Measurements from ENCODE around the gene DCTPP1. TPM values are rescaled to one million over a fixed set of nuclear protein-coding genes. Genes with fewer than 3 reads are reported as not detected.

Gene DCTPP1
- polyA plus RNA-seq, 1 donor from 2014 or later, result 47.3 TPM

DNA sequence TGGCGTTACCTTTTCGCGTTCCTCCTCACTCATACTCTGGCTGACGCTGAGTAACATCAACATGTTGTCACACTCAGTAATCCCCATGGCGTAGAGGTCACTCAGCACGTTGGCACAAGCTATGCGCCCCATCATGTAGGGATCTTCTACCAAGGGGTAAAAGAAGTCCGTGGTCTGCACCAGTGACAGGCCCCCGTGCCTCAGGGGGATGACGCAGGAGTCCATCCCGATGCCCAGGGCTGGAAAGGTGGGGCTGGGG, 15.2 kb upstream of the DCTPP1 start:
- Histone ChIP-seq H3K4me2 (ENCODE audit: low read length) (peak overlapping the region; percentile 77), H3F3A (ENCODE audit: insufficient read depth, low read length, poor library complexity, severe bottlenecking) (no peaks in the 10 kb centered on the region), H4K20me1 (ENCODE audit: insufficient read depth) (no peaks in the 10 kb centered on the region), H3K9me2 (ENCODE audit: insufficient read depth, low read length) (no peaks in the 10 kb centered on the region), H3K79me2 (replicated peaks; ENCODE audit: insufficient read depth, low read length) (no peaks in the 10 kb centered on the region), H3K36me3 (ENCODE audit: insufficient read depth, low read length) (no peaks in the 10 kb centered on the region), H2AFZ (ENCODE audit: low read depth, low read length) (peak overlapping the region; percentile 69), H3K4me3 (ENCODE audit: low read length) (peak overlapping the region; percentile 78), H3K27ac (ENCODE audit: low read length) (peak overlapping the region; percentile 90), H3K9me3 (ENCODE audit: low read length) (no peaks in the 10 kb centered on the region), H3K9ac (ENCODE audit: low read length) (peak overlapping the region; percentile 89), H3K27me3 (ENCODE audit: insufficient read depth, low read depth, low read length) (no peaks in the 10 kb centered on the region)
- TF ChIP-seq MXI1 (conservative IDR thresholded peaks at IDR 0.05; ENCODE audit: poor library complexity, severe bottlenecking) (no peak), TAF1 (IDR thresholded peaks at IDR 0.05; ENCODE audit: low read depth) (no peak), EP300 (conservative IDR thresholded peaks at IDR 0.05; ENCODE audit: poor library complexity, severe bottlenecking) (no peak), EZH2 (IDR thresholded peaks at IDR 0.05; ENCODE audit: borderline replicate concordance, insufficient read depth, low read length, poor library complexity, severe bottlenecking) (no peak), RAD21 (conservative IDR thresholded peaks at IDR 0.05) (no peak), POLR2AphosphoS5 (IDR thresholded peaks at IDR 0.05) (no peak), SMC3 (conservative IDR thresholded peaks at IDR 0.05; ENCODE audit: poor library complexity) (no peak)
- TF ChIP-seq, protein P1, sequence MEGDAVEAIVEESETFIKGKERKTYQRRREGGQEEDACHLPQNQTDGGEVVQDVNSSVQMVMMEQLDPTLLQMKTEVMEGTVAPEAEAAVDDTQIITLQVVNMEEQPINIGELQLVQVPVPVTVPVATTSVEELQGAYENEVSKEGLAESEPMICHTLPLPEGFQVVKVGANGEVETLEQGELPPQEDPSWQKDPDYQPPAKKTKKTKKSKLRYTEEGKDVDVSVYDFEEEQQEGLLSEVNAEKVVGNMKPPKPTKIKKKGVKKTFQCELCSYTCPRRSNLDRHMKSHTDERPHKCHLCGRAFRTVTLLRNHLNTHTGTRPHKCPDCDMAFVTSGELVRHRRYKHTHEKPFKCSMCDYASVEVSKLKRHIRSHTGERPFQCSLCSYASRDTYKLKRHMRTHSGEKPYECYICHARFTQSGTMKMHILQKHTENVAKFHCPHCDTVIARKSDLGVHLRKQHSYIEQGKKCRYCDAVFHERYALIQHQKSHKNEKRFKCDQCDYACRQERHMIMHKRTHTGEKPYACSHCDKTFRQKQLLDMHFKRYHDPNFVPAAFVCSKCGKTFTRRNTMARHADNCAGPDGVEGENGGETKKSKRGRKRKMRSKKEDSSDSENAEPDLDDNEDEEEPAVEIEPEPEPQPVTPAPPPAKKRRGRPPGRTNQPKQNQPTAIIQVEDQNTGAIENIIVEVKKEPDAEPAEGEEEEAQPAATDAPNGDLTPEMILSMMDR (IDR thresholded peaks at IDR 0.05; ENCODE audit: poor library complexity, severe bottlenecking), result no peak
- TF ChIP-seq, protein P2, sequence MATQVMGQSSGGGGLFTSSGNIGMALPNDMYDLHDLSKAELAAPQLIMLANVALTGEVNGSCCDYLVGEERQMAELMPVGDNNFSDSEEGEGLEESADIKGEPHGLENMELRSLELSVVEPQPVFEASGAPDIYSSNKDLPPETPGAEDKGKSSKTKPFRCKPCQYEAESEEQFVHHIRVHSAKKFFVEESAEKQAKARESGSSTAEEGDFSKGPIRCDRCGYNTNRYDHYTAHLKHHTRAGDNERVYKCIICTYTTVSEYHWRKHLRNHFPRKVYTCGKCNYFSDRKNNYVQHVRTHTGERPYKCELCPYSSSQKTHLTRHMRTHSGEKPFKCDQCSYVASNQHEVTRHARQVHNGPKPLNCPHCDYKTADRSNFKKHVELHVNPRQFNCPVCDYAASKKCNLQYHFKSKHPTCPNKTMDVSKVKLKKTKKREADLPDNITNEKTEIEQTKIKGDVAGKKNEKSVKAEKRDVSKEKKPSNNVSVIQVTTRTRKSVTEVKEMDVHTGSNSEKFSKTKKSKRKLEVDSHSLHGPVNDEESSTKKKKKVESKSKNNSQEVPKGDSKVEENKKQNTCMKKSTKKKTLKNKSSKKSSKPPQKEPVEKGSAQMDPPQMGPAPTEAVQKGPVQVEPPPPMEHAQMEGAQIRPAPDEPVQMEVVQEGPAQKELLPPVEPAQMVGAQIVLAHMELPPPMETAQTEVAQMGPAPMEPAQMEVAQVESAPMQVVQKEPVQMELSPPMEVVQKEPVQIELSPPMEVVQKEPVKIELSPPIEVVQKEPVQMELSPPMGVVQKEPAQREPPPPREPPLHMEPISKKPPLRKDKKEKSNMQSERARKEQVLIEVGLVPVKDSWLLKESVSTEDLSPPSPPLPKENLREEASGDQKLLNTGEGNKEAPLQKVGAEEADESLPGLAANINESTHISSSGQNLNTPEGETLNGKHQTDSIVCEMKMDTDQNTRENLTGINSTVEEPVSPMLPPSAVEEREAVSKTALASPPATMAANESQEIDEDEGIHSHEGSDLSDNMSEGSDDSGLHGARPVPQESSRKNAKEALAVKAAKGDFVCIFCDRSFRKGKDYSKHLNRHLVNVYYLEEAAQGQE (IDR thresholded peaks at IDR 0.05; ENCODE audit: borderline replicate concordance), result no peak

DNA sequence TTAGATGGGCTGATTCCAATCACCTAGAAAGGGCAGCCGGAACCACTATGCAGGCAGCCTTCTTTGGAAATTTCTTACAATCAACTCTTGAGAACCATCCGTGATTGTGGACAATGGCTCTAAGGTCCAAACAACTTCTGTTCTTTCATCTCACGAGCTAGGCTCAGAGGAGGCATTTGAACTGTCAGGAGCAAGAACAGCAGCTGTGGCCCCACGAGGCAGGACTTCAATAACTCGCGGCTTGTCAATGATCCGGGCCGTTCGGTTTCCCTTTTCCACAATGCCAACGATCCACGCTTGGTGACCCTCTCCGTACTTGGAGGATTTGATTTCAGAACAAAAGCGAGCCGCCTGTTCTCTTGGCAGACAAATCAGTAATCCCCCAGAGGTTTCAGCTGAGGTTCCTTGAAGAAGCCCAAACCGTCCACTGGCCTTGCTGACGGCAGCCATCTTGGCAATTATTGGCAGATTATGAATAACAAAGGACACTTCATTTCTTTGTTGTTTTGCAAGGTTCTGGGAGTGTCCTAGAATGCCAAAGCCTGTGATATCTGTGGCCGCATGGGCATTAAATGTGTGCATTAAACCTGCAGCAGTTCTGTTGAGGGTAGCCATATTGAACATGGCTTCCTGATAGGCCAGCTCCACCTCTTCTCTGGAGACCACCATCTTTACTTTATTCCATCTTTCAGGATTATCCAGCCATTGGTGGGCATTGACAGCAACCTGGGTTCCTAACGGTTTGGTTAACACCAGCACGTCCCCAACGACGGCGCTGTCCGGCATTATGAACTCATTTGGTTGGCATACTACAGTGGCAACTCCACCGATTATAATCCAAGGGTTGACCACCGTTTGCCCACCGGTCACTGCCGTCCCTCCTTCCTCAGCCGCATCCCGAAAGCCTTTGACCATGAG, 14.7 kb upstream of the DCTPP1 start:
- Histone ChIP-seq H3K27ac (ENCODE audit: low read length) (peak overlapping the region; percentile 90), H3F3A (ENCODE audit: insufficient read depth, low read length, poor library complexity, severe bottlenecking) (no peaks in the 10 kb centered on the region), H3K4me2 (ENCODE audit: low read length) (peak overlapping the region; percentile 77), H3K9me3 (ENCODE audit: low read length) (no peaks in the 10 kb centered on the region), H3K9ac (ENCODE audit: low read length) (peak overlapping the region; percentile 89), H3K4me3 (ENCODE audit: low read length) (peak overlapping the region; percentile 78), H3K9me2 (ENCODE audit: insufficient read depth, low read length) (no peaks in the 10 kb centered on the region), H3K36me3 (ENCODE audit: insufficient read depth, low read length) (no peaks in the 10 kb centered on the region), H2AFZ (ENCODE audit: low read depth, low read length) (peak overlapping the region; percentile 69), H4K20me1 (ENCODE audit: insufficient read depth) (no peaks in the 10 kb centered on the region), H3K79me2 (replicated peaks; ENCODE audit: insufficient read depth, low read length) (no peaks in the 10 kb centered on the region), H3K27me3 (ENCODE audit: insufficient read depth, low read depth, low read length) (no peaks in the 10 kb centered on the region)
- TF ChIP-seq SMC3 (conservative IDR thresholded peaks at IDR 0.05; ENCODE audit: poor library complexity) (no peak), MXI1 (conservative IDR thresholded peaks at IDR 0.05; ENCODE audit: poor library complexity, severe bottlenecking) (no peak), EP300 (conservative IDR thresholded peaks at IDR 0.05; ENCODE audit: poor library complexity, severe bottlenecking) (no peak), TAF1 (IDR thresholded peaks at IDR 0.05; ENCODE audit: low read depth) (no peak), RAD21 (conservative IDR thresholded peaks at IDR 0.05) (no peak), POLR2AphosphoS5 (IDR thresholded peaks at IDR 0.05) (no peak), EZH2 (IDR thresholded peaks at IDR 0.05; ENCODE audit: borderline replicate concordance, insufficient read depth, low read length, poor library complexity, severe bottlenecking) (no peak)
- TF ChIP-seq, protein P2 (IDR thresholded peaks at IDR 0.05; ENCODE audit: borderline replicate concordance), result no peak
- TF ChIP-seq, protein P1 (IDR thresholded peaks at IDR 0.05; ENCODE audit: poor library complexity, severe bottlenecking), result no peak
